Dendritic cell treated with granulocyte-macrophage colony-stimulating factor and Interleukin-4, amounts not matched to agents 40 ng/mL and 50 ng/mL, for 4 days (primary cell): ENCODE data around the gene CPNE2.

Experiments used
- H3K27ac Mint-ChIP-seq: one replicate; pipeline ENCODE4 v1.8.0; 2022; ENCODE audit warnings: mild to moderate bottlenecking, mixed read lengths
- H3K27me3 Mint-ChIP-seq: one replicate; pipeline ENCODE4 v1.8.0; 2022; ENCODE audit warnings: mild to moderate bottlenecking, mixed read lengths
- H3K36me3 Mint-ChIP-seq: one replicate; pipeline ENCODE4 v1.8.0; 2022; ENCODE audit warnings: low read depth, mixed read lengths
- H3K4me1 Mint-ChIP-seq: one replicate; pipeline ENCODE4 v1.8.0; 2022; ENCODE audit warnings: low read depth, mixed read lengths
- H3K4me3 Mint-ChIP-seq: one replicate; pipeline ENCODE4 v1.8.0; 2022; ENCODE audit warnings: mild to moderate bottlenecking, moderate library complexity, mixed read lengths
- H3K9me3 Mint-ChIP-seq: one replicate; pipeline ENCODE4 v1.8.0; 2022; ENCODE audit warnings: mixed read lengths
- intact Hi-C: fragments of 100-400 bp; cut with micrococcal nuclease; formaldehyde crosslinking; loops from one replicate; pipeline ENCODE4 v1.15.0; 2022

The CPNE2 gene

DNA sequence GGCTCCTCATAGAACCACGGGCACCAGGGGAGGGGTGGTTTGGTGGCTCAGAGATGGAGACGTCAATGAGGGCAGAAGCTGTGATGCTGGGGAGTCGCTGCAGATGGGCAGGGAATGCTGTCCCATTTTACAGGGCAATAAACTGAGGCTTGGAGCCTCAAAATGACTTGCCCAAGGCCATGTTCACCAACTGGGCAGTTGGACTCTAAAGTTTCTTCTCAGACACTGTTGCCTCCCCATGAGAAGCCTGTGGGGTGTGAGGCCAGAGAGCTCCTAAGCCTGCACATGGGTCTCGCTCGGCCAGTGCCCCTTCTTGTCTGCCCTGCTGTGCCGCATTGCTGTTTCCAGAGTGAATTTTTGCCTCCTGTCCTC is 38.6 kb downstream of the CPNE2 start:
- H3K27me3 Mint-ChIP-seq = no peaks in the 10 kb centered on the region
- no peak overlapping the region for H3K4me3 Mint-ChIP-seq
- H3K27ac Mint-ChIP-seq = no peak overlapping the region
- intact Hi-C loops = no loop called here
- peaks cover 69% of the 10 kb centered on the region for H3K36me3 Mint-ChIP-seq
- H3K9me3 Mint-ChIP-seq = no peaks in the 10 kb centered on the region
- no peaks in the 10 kb centered on the region for H3K4me1 Mint-ChIP-seq

DNA sequence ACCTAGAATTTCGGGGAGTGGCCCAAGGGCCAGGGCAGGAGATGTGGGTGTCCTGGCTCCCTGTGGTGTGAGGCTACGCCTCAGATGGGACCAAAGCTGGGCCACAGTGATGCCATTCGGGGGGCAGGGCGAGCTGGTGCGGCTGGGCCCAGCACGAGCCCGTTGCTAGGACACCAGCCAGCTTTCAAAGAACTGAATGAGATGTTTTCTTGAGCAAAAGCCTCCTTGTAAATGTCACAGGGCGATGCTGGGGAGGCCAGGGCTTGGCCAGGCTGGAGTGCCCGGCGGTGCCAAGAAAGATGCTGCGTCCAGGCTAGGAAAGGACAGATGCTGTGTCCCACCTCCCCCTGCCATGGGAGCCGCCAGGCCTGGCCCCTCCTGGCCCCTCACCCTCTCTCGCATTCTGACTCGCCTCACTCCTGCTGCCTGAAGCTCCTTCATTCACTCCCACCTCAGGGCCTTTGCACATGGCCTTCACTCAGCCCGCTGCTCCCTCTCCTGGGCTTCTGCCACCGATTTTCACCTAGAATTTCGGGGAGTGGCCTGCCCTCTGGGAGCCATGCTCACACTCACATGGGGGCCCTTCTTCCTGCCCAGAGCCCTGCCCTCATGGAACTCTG is 39.1 kb downstream of the CPNE2 start:
- no peaks in the 10 kb centered on the region for H3K4me1 Mint-ChIP-seq
- intact Hi-C loops = no loop called here
- no peak overlapping the region for H3K4me3 Mint-ChIP-seq
- no peaks in the 10 kb centered on the region for H3K27me3 Mint-ChIP-seq
- H3K27ac Mint-ChIP-seq = no peak overlapping the region
- no peaks in the 10 kb centered on the region for H3K9me3 Mint-ChIP-seq
- H3K36me3 Mint-ChIP-seq = peaks cover 69% of the 10 kb centered on the region

DNA sequence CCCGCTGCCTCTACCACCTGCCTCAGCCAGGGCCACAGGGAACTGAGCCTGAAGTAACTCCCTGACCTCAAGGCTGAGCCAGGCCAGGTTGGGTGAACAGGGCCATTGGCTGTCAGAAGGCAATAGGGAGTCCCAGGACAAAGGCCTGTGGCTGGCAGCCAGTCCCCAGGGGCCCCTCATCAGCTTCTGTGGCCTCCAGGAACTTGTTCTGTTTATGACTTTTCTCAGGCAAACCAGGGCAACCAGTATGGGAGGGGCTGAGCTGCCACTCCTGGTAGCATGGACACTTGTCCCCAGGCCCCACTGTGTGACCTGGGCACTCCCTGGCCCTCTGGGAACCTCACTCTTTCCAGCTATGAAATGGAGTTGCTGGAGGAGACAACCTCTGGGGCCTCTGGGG is 40.1 kb downstream of the CPNE2 start:
- no peaks in the 10 kb centered on the region for H3K4me1 Mint-ChIP-seq
- peaks cover 68% of the 10 kb centered on the region for H3K36me3 Mint-ChIP-seq
- no peaks in the 10 kb centered on the region for H3K9me3 Mint-ChIP-seq
- no peak overlapping the region for H3K4me3 Mint-ChIP-seq
- H3K27ac Mint-ChIP-seq = no peak overlapping the region
- H3K27me3 Mint-ChIP-seq = no peaks in the 10 kb centered on the region
- intact Hi-C loops = no loop called here

DNA sequence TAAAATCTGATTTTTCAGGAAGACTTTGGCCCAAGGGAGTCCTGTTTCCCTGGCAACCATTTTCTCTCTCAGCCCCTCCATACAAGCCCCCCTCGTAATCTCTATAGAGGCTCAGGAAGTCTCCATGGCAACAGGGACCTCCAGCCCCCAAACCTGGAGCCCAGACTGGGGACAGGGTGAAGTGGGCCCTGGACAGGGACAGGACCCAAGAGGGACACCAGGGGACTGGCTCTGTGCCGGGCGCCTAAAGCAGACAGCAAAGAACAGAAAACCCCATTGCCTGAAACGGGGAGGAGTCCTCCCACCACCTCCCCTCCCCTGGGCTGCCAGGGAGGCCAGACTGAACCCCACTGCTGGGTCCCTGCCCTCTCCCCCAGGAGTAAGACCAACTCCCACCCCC is 40.6 kb downstream of the CPNE2 start:
- H3K4me1 Mint-ChIP-seq = no peaks in the 10 kb centered on the region
- no peak overlapping the region for H3K27ac Mint-ChIP-seq
- no peak overlapping the region for H3K4me3 Mint-ChIP-seq
- intact Hi-C loops = no loop called here
- H3K9me3 Mint-ChIP-seq = no peaks in the 10 kb centered on the region
- H3K27me3 Mint-ChIP-seq = no peaks in the 10 kb centered on the region
- H3K36me3 Mint-ChIP-seq = peaks cover 68% of the 10 kb centered on the region

DNA sequence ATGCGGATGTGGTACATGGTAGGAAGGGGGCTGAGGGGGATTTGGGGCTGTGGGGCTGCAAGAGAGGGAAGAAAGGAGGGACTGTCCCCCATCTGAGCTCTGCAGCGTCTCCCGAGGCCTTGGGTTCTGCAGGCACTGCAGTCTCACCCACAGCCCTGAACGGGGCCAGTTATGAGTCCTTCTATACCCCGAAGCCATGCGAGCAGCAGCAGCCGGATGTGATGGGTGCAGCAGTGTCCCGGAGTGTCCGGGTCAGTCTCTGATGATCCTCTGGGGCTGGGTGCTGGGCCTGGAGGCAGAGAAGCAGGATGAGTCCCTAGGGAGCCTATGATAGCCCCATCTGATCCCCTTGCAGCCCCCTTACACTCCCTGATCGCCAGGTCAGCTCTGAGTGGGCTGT is 41.5 kb downstream of the CPNE2 start:
- Mint-ChIP-seq H3K4me3 (no peak overlapping the region), H3K9me3 (no peaks in the 10 kb centered on the region), H3K27me3 (no peaks in the 10 kb centered on the region), H3K27ac (no peak overlapping the region), H3K4me1 (no peaks in the 10 kb centered on the region), H3K36me3 (peaks cover 72% of the 10 kb centered on the region)
- intact Hi-C loops = no loop called here

DNA sequence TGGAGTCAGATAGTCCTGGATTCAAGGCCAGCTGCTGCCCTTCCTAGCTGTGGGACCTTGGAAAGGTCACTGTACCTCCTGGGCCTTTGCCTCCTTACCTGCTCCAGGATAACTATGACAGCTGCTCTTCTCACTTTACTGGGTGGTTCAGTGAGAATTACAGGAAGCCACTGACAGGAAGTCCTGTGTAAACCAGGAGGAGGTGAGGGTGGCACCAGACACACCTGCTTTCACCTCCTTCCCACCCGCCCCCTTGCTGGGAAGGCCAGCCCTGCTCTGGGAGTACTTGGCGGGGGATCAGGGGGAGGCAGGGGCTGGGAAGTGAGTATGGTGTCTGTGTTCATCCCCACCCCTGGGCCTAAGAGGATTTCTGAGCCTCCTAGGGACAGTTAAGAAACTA is 42.6 kb downstream of the CPNE2 start:
- intact Hi-C loops = no loop called here
- H3K9me3 Mint-ChIP-seq = no peaks in the 10 kb centered on the region
- no peak overlapping the region for H3K27ac Mint-ChIP-seq
- no peaks in the 10 kb centered on the region for H3K27me3 Mint-ChIP-seq
- no peak overlapping the region for H3K4me3 Mint-ChIP-seq
- peaks cover 61% of the 10 kb centered on the region for H3K36me3 Mint-ChIP-seq
- H3K4me1 Mint-ChIP-seq = peaks cover 11% of the 10 kb centered on the region

DNA sequence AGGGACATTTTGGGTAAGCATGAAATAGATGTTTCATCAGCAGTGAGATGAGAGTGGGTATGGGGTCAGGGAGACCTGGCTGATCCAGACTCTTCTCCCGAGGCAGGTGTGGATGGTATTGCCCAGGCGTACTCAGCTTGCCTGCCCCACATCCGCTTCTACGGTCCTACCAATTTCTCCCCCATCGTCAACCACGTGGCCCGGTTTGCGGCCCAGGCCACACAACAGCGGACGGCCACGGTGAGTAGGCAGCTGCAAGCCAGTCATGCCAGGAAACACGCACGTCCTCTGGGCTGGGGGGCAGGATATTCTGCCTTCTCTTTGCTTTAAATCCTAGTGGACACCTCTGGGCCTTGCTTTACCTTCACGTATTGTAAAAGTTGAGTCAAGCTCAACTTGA is 44.7 kb downstream of the CPNE2 start:
- intact Hi-C loops = no loop called here
- H3K4me3 Mint-ChIP-seq = no peak overlapping the region
- no peak overlapping the region for H3K27ac Mint-ChIP-seq
- peaks cover 43% of the 10 kb centered on the region for H3K36me3 Mint-ChIP-seq
- no peaks in the 10 kb centered on the region for H3K27me3 Mint-ChIP-seq
- no peaks in the 10 kb centered on the region for H3K9me3 Mint-ChIP-seq
- peaks cover 24% of the 10 kb centered on the region for H3K4me1 Mint-ChIP-seq

DNA sequence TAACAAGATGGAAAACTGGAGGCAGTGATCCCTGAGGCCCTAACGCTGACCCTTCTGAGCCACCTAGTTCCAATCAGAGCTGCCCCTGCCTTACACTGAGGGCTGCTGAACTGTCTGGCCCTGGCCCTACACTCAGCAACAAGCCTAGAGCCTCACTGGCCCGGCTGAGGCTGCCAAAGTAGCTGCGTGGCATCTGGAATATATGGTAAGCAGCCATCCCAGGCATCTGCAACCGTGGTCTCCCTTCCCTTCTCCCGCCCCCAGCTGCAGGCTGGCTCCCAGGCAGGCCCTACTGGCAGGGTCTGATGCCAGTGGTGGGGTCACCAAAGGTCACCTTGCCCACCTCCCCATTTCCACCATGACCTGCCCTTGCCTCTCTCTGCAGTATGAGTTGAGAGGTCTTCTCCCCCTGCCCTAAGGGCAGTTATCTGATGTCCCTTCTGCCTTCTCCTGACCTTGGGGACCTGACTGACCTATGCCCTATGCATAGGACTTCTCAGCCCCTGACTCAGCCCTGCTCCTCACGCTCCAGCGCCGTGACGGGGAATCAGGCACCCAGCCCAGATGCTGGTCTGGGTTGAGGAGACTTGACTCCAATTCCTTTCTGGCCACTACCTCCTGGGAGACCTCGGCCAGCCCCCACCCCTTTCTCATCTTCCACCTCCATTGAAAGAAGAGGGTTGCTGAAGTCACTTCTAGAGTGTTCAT is 45.3 kb downstream of the CPNE2 start:
- H3K4me3 Mint-ChIP-seq = no peak overlapping the region
- H3K27ac Mint-ChIP-seq = no peak overlapping the region
- H3K9me3 Mint-ChIP-seq = no peaks in the 10 kb centered on the region
- peaks cover 29% of the 10 kb centered on the region for H3K4me1 Mint-ChIP-seq
- no peaks in the 10 kb centered on the region for H3K27me3 Mint-ChIP-seq
- H3K36me3 Mint-ChIP-seq = peaks cover 36% of the 10 kb centered on the region
- intact Hi-C loops = no loop called here

DNA sequence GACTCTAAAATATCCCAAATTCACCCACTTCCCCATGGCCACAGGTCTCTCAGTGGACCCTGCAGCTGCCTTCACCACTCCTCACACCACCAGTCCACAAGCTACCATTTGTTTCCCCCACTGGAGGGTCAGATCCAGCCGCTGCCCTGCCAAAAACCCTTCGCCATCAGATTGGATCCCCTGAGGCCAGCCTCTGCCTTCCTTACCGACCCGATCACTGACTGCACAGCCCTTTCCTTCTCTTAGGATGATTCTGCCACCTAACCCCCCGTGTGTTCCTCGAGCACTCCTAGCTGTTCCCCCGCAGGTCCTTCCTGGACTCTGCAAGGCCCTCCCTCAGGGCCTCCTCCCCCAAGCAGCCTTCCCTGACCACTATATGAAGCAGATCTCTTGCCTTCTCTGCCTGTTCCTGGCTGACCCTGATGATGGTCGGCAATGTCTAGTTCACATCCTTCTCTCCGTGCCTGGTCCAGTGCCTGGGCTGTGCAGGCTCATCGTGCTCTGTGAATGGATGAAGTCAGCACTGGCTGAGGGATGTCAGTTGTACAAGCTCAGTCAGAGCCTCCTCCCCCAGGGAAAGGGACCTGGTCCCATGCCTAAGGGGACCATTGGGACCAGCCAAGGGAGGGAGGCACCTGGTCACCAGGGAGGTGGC is 46.0 kb downstream of the CPNE2 start:
- intact Hi-C loops = no loop called here
- H3K4me3 Mint-ChIP-seq = no peak overlapping the region
- peaks cover 34% of the 10 kb centered on the region for H3K36me3 Mint-ChIP-seq
- no peak overlapping the region for H3K27ac Mint-ChIP-seq
- no peaks in the 10 kb centered on the region for H3K9me3 Mint-ChIP-seq
- no peaks in the 10 kb centered on the region for H3K27me3 Mint-ChIP-seq
- H3K4me1 Mint-ChIP-seq = peaks cover 29% of the 10 kb centered on the region

DNA sequence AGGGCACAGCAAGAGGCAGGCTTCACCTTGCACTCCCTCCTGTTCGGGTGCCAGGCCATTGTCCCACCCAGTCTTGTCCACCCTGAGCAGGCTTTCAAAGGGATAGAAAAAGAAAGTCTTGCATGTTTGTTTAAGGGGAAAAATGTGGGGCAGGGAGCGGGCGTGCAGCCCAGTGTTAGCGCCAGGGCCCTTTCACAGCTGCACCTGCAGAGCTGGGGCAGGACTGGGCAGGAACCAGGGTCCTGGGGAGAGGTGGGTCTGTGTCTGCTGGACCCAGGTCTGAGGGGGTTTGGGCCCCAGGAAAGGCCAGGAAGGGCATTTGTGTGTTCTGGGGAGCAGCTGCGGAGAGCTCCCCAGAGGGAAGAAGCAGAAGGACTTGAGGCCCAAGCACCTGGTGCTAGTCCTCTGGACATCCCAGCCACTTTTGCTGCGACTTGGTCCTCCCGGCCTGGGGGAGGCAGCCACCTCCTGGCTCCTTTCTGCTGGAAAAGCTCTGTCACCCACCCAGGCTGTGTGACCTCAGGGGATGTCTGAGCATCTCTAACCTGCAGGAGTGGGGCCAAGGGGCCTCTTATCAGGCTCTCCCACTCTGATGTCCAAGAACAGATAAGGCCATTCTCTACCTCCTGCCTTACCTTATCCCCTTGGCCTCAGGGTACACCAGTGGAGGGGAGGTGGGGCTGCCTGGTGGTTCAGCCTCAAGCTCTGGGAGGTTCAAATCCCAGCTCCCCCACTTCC is 48.7 kb downstream of the CPNE2 start:
- Mint-ChIP-seq H3K27ac (no peak overlapping the region), H3K4me3 (no peak overlapping the region), H3K27me3 (no peaks in the 10 kb centered on the region), H3K9me3 (no peaks in the 10 kb centered on the region), H3K36me3 (peaks cover 38% of the 10 kb centered on the region), H3K4me1 (peaks cover 40% of the 10 kb centered on the region)
- intact Hi-C loops = no loop called here

DNA sequence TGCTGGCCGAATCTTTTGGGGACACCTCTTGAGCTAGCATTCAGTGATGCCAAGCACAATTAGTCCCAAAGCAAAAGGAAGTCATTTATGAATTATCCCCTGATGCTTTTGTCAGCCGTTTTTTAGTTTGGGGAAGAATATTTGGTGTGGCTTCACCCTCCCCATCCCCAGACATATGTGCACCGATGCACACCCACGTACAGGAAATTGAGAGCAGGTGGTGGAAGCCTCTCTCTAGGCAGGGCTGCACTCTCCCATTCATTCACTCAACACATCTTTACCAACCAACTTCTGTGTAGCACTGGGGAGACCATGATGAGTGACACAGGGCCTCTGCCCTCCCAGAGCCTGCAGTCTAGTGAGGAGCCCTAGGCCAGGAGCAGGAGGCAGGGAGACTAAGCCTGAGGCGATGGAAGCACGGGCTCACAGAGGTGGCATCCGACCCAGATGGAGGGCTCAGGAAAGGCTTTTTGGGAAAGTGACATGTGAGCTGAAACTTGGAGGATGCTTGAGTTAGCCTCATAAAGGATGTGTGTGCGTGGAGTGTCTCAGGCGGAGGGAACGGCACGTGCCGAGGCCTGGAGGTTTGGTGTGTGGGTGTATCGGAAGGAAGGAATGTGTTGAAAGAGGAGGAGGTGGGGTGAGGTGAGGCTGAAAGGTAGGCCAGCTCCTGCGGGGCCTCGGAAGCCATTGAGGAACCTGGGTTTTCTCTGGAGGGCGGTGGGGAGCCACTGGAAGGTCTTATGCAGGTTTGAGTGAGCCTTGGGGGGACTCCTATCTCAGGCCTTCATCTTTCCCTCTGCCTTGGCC is 49.6 kb downstream of the CPNE2 start:
- Mint-ChIP-seq H3K4me3 (no peak overlapping the region), H3K27me3 (no peaks in the 10 kb centered on the region), H3K4me1 (peaks cover 49% of the 10 kb centered on the region), H3K36me3 (peaks cover 36% of the 10 kb centered on the region), H3K27ac (no peak overlapping the region), H3K9me3 (no peaks in the 10 kb centered on the region)
- intact Hi-C loops = no loop called here

DNA sequence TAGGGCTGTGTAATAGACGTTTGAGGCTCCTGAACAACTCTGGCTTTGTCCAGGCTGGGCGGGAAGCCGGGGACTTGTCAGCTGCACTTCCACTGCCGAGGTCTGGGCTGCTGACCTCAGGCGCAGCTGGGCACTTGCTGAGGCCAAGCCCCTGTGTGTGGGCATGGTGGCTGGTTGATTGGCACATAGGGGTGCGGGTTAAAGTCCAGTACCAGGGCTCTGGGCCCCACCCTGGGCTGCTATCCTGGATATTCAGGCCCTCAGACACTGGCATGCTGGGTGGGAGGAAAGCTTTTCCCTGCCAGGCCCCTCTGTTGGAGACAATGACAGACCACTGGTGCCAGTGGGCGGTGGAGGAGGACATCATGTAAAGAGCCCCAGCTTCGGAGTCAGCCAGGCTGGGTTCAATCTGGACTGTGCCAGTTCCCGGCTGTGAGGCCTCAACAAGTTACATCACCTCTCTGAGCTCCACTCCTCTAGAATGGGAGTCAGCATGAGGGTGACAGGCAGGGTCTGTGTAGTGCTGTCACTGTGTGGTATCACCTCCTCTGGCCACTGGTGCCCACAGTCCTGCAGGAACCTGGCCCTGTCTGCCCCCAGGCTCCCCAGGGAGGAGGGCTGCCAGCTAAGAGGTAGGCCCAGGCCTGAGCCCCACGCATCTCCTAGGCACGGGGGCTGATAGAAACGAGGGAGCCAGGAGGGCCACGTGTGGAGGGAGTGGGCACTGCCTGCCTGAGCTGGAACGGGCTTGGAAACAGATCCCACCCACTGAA is 51.0 kb downstream of the CPNE2 start:
- Mint-ChIP-seq H3K4me1 (peaks cover 62% of the 10 kb centered on the region), H3K9me3 (no peaks in the 10 kb centered on the region), H3K4me3 (no peak overlapping the region), H3K36me3 (peaks cover 28% of the 10 kb centered on the region), H3K27me3 (no peaks in the 10 kb centered on the region), H3K27ac (no peak overlapping the region)
- intact Hi-C loops = no loop called here

DNA sequence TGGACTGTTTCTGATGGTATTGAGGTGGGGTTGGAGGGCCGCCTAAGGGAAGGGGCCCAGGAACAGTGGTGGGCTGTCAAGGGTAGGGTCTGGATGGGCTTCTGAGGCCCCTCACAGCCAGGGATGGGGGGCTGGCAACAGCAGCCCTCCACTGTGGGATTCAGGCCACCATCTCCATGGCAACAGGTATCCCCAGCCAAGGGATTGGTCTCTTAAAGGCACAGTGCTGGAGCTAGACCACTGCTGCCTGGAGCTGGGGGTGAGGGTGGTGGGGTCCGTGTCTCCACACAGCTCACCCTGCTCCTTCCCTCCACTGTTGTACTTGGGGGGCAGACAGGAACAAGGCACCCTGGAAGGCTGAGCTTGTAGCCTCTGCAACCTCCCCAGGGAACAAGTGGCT is 51.6 kb downstream of the CPNE2 start:
- Mint-ChIP-seq H3K4me1 (peaks cover 65% of the 10 kb centered on the region), H3K9me3 (no peaks in the 10 kb centered on the region), H3K4me3 (no peak overlapping the region), H3K27me3 (no peaks in the 10 kb centered on the region), H3K36me3 (peaks cover 29% of the 10 kb centered on the region), H3K27ac (no peak overlapping the region)
- intact Hi-C loops = no loop called here
